Suprapubic skin (tissue), 4 donors: ENCODE results near the gene SMIM29.

Experiments
- CTCF ChIP-seq, 2 donors: fragments of 200-600 bp in 1 of 2; fragments of 450-650 bp in 1 of 2; sonication (generic) in 1 of 2; IDR thresholded peaks; one replicate each; pipeline ENCODE4 v1.5.1; 2016 to 2019; ENCODE audit warnings: antibody characterized with exemption in 2 of 2, mild to moderate bottlenecking in 1 of 2, moderate library complexity in 1 of 2
- EP300 ChIP-seq: sonication (generic); formaldehyde crosslinking; IDR thresholded peaks from one replicate; pipeline ENCODE4 v1.6.1; 2017; ENCODE audit warnings: antibody characterized with exemption
- POLR2AphosphoS5 ChIP-seq, 3 donors: sonication (generic); formaldehyde crosslinking; IDR thresholded peaks; one replicate each; pipeline ENCODE4 v1.6.1; 2017; ENCODE audit warnings: antibody characterized with exemption in 3 of 3

- no peak for TF ChIP-seq CTCF (IDR thresholded peaks at IDR 0.05)
- no peak for TF ChIP-seq EP300
- TF ChIP-seq POLR2AphosphoS5 (IDR thresholded peaks at IDR 0.05): no peak
Observed at GRCh38 chr6:34281702-34282334, 33.0 kb upstream of the SMIM29 start.
